T-helper 22 cell (primary cell): ENCODE results near the gene SMG9.

Experiments
- DNase-seq: peaks from one replicate; pipeline ENCODE4 v3.0.0-alpha.2; 2020; ENCODE audit warnings: low read depth

Gene SMG9, protein sequence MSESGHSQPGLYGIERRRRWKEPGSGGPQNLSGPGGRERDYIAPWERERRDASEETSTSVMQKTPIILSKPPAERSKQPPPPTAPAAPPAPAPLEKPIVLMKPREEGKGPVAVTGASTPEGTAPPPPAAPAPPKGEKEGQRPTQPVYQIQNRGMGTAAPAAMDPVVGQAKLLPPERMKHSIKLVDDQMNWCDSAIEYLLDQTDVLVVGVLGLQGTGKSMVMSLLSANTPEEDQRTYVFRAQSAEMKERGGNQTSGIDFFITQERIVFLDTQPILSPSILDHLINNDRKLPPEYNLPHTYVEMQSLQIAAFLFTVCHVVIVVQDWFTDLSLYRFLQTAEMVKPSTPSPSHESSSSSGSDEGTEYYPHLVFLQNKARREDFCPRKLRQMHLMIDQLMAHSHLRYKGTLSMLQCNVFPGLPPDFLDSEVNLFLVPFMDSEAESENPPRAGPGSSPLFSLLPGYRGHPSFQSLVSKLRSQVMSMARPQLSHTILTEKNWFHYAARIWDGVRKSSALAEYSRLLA

DNA sequence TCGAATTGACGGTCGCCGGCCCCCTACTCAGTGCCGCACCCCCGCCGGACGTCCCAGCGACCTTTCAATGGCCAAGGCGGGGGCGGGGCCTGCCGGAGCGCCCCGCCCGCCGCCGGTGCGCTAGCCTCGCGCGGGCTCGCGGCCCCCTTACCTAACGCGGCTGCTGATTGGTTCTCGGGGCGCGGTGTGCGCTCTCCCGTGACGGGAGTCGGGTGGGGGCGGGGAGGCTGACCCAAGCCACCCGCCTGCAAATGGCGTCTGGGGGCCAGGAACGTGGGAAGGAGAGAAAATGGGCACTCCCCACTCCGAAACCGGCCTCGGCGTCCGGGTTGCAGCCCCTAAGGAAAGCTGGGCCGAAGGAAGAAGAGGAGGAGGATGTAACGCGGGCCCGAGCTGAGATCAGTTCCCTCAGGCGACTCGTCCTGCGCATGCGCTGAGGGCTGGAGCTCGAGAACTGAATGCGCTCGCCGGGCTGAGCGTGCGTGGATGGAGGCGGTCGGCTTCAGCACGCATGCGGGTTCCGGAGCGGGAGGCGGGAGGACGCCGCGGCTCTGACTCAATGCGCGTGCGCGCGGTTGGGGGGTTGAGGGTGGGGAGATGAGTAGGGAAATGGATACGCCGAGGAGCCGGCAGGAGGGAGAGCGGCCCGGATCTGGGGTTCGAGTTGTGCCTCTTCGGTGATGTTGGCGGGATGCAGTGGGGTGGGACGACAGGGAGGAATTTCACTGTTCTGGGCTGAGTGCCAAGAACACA is at the start of gene SMG9:
SMG9 (minus strand) TSS at position 460 of the 753 bp plus-strand sequence. CDS start 4,221 bp downstream, outside the sequence.
- DNase-seq, result peak; percentile 97

DNA sequence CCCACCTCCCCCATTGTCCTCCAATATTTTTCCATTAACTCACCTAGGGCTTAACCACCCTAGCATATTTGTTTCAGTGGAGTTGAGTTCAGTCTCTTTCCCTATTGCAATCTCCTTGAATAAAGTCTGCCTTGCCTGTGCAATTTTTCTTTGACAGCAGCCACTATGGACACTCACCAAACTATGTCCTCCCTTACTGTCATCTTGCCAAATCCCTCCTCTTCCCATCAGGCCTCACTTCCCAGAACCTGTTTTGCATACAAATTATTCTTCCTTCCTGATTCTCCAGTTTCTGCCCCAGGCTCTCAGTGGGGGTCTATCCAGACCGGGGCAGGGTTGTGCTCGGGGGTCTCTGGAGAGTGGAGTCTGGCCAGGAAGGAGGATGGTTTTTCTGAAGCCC is 49.7 kb upstream of the SMG9 start:
- no peak for DNase-seq

DNA sequence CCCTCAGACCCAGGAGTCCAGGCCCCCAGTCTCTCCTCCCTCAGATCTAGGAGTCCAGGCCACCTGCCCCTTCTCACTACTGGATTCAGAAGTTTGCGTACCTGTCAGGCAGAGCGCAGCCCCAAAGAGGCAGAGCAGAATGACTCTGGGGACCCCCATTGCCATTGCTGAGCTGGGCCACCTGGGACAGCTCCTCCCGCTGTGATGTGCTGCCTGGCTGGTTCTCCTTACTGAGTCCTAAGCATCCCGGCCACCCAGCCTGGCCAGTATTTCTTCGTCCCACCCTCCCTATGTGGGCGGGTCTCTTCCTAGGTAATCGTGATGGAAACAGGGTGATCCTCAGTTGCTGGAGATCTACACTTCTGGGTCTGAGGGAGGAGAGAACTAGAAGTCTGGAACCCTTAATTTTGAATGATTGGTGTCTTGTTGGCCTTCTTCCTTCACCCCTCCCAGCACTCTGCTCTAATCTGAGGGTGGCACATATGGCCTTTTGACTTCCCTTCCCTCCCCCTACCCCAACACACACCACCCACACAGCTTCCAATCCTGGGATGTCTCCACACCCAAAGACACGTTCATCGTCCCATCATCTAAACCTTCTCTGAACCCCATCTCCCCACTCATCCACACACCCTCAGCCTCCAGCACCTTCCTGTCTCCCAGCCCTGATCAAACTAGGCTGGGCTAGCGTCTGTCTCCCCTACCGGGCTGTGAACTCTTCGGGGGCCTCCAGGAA is 47.6 kb upstream of the SMG9 start, which contains the start of gene LYPD5:
LYPD5 (minus strand) TSS at position 232 of the 736 bp plus-strand sequence; CDS start at position 165, 67 bp downstream.
- DNase-seq, result no peak

DNA sequence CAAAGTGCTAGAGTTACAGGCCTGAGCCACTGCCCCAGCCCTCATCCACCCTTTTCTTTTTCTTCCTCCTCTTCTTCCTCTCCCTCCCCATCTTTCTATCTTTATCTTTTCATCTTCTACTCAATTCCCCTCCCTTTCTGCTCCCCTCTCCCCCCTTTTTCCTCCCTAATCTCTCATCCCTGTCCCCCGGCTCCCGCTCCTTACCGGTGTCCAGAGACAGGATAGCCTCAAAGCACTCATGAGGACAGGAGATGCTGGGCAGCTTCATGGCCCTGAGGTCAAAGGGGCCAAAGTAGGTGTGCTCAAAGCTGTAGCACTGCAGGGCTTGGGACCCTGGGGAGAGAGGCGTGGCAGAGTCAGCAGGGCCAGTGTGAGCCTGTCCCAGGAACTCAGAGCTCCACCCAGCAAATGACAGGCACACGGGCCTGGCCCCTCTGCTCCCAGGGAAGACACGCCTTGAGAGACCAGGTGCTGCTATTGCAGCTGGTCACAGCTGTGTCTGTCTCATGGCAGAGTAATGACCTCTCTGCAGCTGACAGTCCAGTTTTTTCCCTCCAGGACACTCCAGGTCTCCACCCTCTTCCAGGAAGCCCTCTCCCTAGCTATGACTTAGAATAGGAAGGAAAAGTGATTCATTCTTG is 44.9 kb upstream of the SMG9 start:
- no peak for DNase-seq

DNA sequence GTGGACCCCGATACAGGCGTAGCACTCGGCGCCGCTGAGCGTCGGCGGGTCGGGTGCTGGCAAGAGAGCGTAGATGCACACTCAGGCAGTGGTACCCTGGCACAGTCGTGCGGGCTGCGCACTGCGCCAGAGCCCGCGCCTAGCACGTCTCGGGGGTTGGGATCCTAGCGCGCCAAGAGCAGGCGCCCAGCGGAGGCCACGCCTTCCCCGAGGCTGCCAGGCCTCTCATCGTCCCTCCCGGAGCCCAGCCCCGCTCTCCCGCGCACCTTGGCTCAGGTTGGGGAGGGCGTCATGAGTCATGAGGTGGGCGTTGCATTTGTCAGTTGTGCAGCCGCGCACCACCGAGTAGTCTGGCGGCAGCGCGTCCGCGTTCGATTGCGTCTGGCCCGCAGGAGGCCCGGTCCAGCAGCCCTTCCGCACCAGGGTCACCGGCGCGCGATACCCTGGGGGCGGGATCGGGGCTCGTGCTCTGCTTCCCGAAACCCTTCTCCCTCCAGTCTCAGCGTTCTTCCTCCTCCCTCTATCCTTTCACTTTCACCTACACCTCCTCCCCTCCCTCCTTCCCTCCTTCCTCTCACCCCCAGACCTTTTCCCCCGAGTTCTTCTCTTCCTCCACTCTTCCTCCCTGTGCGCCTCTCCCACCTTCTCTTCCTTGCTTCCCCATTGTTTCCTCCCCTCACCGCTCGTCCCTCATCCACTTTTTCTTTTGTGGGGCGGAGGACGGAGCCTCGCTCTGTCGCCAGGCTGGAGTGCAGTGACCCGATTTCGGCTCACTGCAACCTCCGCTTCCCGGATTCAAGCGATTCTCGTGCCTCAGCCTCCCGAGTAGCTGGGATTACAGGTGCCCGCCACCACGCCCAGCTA is 44.0 kb upstream of the SMG9 start:
- peak; percentile 40 for DNase-seq

DNA sequence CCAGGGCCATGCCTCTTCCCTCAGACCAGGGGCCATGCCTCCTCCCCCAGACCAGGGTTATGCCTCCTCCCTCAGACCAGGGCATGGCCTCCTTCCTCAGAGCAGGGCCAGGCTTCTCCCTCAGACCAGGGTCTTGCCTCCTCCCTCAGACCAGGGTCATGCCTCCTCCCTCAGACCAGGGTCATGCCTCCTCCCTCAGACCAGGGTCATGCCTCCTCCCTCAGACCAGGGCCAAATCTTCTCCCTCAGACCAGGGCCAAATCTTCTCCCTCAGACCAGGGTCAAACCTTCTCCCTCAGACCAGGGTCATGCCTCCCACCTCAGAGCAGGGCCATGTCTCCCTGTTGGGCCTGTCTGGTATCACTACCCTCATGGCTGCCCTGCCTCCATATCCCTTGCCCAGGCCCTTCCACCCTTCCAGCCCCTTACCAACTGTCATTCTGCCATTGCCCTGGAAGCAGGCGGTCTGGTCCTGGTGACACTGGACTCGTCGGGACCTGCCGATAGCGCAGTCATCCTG is 43.3 kb upstream of the SMG9 start:
- no peak for DNase-seq

DNA sequence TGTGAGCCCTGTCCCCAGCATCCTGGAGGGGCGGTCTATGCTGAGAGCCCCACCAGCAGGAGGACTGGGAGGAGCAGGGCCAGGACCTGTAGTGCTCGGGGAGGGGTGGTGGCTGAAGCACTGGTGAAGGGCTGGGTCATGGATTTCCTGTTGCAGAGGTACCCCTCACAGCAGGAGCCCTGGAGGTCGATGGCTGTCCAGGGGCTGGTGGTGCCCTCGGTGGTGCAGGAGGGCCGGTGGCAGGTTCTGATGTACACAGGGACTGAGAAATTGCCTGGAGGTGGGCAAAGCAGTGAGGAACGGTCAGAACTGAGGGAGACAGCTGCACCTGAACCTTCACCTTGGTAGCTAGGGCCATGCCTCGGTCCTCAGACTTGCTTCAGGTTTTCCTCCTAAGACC is 42.8 kb upstream of the SMG9 start:
- no peak for DNase-seq

DNA sequence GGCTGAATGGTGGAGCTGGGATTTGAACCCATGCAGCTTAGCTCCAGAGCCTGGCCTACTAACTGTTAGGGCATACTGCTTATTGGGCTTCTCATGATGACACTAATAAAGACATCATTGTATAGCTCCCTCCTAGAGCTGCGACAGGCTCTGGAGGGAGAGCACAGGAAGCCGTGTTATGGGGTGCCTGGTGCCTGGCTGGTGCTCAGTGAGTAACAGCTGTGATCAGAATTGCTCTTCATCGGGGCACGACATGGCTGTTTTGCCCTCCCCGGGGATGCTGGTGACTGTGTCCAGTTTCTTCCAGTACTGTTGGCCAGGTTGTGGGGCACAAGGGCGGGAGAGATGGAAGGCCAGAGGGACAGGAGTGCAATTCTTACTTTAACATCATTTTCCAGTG is 42.4 kb upstream of the SMG9 start:
- DNase-seq, result no peak

DNA sequence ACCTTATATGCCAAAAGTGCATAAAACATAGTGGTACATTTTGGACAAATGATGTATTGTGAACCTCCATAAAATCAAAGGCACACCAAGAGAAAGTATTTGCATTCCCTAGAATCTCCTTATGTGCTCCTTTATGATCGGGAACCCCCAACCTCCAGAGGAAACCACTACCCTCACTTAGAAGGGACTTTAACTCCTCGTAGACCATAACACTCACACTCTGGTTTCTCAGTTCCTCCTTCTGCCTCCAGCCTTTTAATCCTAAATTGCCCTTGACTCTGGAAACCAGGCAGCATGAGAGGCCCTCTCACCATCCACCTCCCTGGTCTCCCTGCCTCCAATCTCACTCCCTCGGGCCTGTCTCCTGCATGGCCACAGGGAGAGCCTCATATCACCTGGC is 35.8 kb upstream of the SMG9 start:
- no peak for DNase-seq

DNA sequence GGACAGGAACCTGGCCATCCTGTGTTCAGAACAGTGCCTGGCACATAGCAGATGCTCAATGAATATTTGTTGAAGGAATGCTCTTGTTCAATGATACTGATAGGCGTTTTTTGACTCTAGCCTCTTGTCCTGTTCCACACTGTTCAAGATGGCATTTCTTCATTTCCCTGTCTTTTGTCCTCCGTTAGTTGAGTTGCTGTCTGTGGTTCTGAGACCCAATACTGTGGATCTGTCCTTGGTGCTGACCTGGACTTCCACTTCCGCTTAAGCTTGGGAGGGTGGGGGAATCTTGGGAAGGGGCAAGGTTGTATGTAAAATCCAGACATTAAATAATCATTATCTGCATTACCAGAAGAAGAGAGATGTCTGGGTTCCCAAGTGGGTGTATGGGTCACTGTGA is 34.3 kb upstream of the SMG9 start:
- no peak for DNase-seq

DNA sequence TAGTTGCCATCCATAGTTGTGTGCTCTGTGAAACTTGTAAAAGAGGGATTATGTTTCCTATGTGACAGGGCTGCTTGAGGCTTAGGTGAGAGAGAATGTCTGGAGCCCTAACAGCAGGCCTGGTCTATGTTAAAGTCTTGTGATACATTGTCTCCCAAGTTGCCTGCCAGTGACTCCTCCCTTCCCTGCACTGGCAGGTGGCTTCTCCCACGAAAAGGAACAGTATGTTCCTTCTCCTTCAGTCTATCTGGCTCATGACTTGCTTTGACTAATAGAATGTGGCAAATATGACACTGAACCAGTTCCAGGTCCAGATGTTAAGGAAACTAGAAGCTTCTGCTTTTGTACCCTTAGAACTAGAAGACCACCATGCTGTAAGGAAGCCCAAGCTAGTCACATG is 31.9 kb upstream of the SMG9 start:
- no peak for DNase-seq

DNA sequence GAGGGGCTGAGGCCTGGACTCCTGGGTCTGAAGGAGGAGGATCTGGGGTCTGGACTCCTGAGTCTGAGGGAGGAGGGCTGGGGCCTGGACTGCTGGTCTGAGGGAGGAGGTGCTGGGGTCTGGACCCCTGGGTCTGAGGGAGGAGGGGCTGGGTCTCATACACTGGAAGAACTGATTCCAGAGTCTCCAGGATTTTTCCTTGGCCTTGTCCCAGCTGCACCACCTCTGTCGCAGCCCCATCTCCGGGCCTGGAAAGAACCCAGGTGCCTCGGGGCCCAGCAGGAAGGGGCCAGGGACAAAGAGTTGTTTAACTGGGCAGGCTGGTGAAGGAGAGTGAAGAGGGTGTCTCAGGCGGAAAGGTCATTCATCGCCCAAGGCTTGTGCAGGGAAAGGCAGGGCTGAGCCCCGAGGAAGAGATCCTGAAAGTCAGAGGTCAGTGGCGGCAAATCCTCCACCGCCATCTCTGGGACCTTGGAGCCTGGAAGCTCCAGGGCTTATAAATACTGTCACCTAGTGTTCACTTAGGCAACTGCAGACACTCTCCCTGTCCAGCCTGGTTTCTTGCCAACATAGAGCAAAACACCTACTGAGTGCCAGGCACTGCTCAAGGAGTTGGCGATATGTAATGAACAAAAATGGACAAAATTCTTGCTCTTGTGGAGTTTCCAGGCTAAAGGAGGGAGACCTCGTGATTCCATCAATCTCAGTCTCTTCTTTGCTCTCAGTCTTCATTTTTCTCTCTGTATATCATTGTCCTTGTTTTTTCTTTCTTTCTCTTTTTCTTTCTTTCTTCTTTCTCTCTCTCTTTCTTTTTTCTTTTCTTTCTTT is 30.4 kb upstream of the SMG9 start:
- DNase-seq, result peak; percentile 26

DNA sequence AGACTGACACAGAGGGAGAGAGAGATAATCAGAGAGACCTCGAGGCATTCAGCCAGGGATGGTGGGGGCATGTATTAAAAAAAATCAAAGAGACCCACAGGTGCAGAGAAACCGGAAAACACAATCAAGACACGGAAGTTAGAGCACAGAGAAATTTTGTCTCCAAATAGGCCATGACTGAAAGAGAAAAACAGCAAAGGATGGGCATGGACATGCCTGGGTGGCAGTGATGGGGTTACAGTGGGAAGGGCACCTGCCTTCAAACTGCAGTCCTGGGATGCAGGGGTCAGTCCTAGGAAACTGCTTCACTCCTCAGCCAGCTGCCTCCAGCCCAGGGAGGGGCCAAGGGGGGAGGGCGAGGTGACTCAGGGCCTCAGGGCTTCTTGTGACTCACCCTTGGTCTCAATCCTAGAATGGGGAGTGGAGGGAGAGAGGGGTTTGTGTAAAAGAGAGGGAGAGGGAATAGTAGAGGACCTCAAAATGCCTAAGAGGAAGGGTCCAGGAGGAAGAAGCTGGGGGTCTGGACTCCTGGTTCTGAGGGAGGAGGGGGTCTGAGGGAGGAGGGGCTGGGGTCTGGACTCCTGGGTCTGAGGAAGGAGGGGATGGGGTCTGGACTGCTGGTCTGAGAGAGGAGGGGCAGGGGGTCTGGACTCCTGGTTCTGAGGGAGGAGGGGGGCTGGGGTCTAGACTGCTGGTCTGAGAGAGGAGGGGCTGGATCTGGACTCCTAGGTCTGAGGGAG is 29.6 kb upstream of the SMG9 start:
- peak; percentile 52 for DNase-seq

DNA sequence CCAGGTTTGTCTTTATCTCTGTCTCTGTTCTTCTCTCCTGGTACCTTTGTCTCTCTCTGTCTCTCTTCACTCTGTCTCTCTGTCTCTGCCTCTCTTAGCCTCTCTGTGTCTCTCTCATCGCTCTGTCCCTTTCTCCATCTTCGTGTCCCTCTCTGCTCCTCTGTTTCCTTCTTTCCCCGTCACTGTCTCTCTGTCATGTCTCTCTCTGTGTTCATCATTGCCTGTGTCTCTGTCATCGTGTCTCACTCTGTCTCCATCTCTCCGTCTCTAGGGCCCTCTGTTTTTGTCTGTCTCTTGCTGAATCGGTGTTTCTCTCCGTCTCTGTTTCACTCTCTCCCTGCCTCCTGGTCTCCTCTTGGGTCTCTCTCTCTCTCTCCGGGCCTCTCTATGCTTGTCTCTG is 28.9 kb upstream of the SMG9 start:
- DNase-seq, result no peak

DNA sequence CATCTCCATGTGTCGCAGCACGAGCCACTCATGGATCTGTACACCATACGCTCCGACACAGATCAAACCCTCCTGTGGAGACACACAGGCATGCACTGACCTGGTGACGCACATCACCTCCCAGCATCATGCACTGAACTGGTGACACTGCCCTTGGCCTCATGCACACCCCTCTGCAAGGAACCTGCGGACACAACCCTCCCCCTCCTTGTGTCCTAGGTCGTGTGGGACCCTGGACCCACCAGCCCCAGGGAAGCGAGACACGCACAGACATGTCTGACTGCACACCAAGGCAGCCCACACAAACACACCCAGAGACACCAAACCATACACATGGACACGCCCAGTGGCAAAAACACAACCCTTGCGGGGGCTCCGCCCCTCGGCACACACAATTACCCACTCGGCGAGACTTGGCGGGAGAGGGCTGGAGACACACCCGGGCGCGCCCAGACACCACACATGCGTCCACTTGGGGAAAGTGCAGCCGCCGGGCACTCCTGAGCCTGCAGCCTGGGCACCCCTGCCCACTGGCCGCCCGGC is 28.0 kb upstream of the SMG9 start:
- no peak for DNase-seq

DNA sequence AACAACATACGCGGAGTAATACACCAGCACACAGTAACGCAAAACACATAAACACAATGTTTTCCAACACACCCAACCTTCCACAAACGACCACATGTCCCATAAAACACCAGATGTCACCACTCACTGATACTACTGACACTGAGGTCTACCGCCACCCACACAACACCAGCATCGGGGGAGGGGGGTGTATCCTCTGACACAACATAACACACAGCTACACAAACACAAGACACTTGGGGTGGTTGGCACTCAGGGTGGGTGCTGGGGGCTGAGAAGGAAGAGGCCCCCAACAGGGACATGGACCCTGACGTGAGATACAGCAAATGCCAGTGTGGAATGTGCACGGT is 27.5 kb upstream of the SMG9 start:
- DNase-seq, result no peak

DNA sequence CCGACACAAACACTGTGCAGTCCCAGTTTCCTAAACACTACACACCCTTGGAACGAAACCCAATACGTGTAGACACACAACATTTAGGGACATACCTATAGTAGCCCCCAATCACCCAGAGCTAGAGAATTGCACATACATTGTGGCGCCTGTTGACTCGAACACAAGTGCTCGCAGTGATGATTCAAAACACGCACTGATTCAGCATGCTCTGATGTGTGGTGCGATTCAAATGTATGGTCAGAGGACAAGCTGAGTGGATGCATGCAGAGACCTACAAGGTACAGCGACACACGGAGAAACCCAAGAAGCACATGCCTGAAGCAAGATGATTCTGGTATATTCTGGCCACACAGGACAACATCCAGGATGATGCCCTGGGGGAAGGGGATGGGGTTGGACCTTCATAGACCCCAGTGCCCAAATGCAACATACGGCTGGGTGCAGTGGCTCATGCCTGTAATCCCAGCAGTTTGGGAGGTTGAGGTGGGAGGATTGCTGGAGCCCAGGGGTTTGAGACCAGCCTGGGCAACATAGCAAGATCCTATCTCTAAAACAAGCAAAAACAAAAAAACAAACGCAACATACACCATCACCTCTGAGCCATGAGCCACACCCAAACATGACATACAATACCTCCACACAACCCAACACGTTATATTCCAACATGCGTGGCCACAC is 27.0 kb upstream of the SMG9 start:
- DNase-seq, result no peak
